H1 (cell line): ENCODE data around the gene CRHR2. TPM values are rescaled to one million over a fixed set of nuclear protein-coding genes. Genes with fewer than 3 reads are reported as not detected.
A peak's percentile ranks its signal among the peaks of the same experiment; 100 is the strongest.

ENCODE experiments used
- CTCF ChIA-PET: fragments of 300-600 bp; sonication (Branson Sonifier 250); formaldehyde crosslinking; loops from one replicate; lab custom pipeline; 2021; ENCODE audit not compliant: partially characterized antibody; lab: Charles Lee
- POLR2A ChIA-PET: fragments of 300-600 bp; sonication (Branson Sonifier 250); formaldehyde crosslinking; loops from one replicate; lab custom pipeline; 2021; ENCODE audit warnings: inconsistent platforms; ENCODE audit not compliant: partially characterized antibody; lab: Charles Lee
- DNase-seq, 2 experiments: peaks; one replicate each; pipeline versions ENCODE4 v3.0.0 to v3.0.0-alpha.2; 2010 to 2022; ENCODE audit warnings: low spot score in 2 of 2, low read depth in 1 of 2, mixed read lengths in 1 of 2
- FAIRE-seq: peaks from 2 replicates; lab custom pipeline; 2011; peaks lifted over from hg19 to GRCh38; lab: Jason Lieb, UNC
- H2AFZ ChIP-seq: 2 replicates; pipeline ENCODE4 v1.8.1; 2012; ENCODE audit warnings: low read length, inconsistent platforms
- H2AK5ac ChIP-seq: 2 replicates; pipeline ENCODE4 v1.6.1; 2013; ENCODE audit warnings: low read depth, low read length
- H2BK120ac ChIP-seq: replicated peaks from 2 replicates; pipeline ENCODE3; 2013; ENCODE audit warnings: low read depth, low read length, inconsistent platforms
- H2BK12ac ChIP-seq: 2 replicates; pipeline ENCODE4 v1.6.1; 2013; ENCODE audit warnings: low read depth, low read length
- H2BK15ac ChIP-seq: 2 replicates; pipeline ENCODE4 v1.6.1; 2013; ENCODE audit warnings: low read length
- H2BK20ac ChIP-seq: 2 replicates; pipeline ENCODE4 v1.6.1; 2013; ENCODE audit warnings: low read length
- H2BK5ac ChIP-seq: 2 replicates; pipeline ENCODE4 v1.6.1; 2013; ENCODE audit warnings: low read depth, low read length
- H3K14ac ChIP-seq: 2 replicates; pipeline ENCODE4 v1.6.1; 2013; ENCODE audit warnings: inconsistent platforms; ENCODE audit not compliant: insufficient read length
- H3K18ac ChIP-seq: 2 replicates; pipeline ENCODE4 v1.6.1; 2013; ENCODE audit warnings: low read length; ENCODE audit errors: extremely low read depth
- H3K23ac ChIP-seq: 2 replicates; pipeline ENCODE4 v1.6.1; 2013; ENCODE audit warnings: inconsistent platforms; ENCODE audit not compliant: insufficient read length
- H3K23me2 ChIP-seq: 2 replicates; pipeline ENCODE4 v1.6.1; 2013; ENCODE audit warnings: low read depth, low read length
- H3K27ac ChIP-seq: 2 replicates; pipeline ENCODE4 v1.6.1; 2011; ENCODE audit warnings: low read depth, low read length, inconsistent platforms
- H3K27me3 ChIP-seq, 4 experiments: replicated peaks in 1 of 4; 1 replicate in 1 of 4; 2 replicates in 3 of 4; pipeline versions ENCODE4 v1.6.1 to v1.8.1; 2011 to 2013; ENCODE audit warnings: low read length in 3 of 4, mild to moderate bottlenecking in 3 of 4, inconsistent platforms in 2 of 4, mixed read lengths in 2 of 4, moderate library complexity in 1 of 4; ENCODE audit not compliant: control insufficient read depth in 3 of 4, insufficient read depth in 3 of 4; ENCODE audit errors: extremely low read depth in 1 of 4
- H3K36me3 ChIP-seq, 4 experiments: 2 replicates each; pipeline versions ENCODE4 v1.6.1 to v1.8.1; 2011 to 2013; ENCODE audit warnings: mild to moderate bottlenecking in 4 of 4, low read length in 3 of 4, moderate library complexity in 2 of 4, control low read depth in 1 of 4, inconsistent platforms in 1 of 4; ENCODE audit not compliant: insufficient read depth in 4 of 4, control insufficient read depth in 2 of 4
- H3K4ac ChIP-seq: replicated peaks from 2 replicates; pipeline ENCODE3; 2013; ENCODE audit warnings: low read length, low read depth, mixed read lengths, inconsistent platforms; ENCODE audit not compliant: insufficient read length
- H3K4me1 ChIP-seq, 4 experiments: replicated peaks in 1 of 4; 1 replicate in 1 of 4; 2 replicates in 3 of 4; pipeline versions ENCODE4 v1.6.1 to v1.8.1; 2011 to 2013; ENCODE audit warnings: low read length in 3 of 4, inconsistent platforms in 2 of 4, mixed read lengths in 1 of 4; ENCODE audit not compliant: insufficient read depth in 4 of 4, control insufficient read depth in 3 of 4
- H3K4me2 ChIP-seq, 2 experiments: 2 replicates each; pipeline versions ENCODE4 v1.6.1 to v1.8.1; 2011 to 2013; ENCODE audit warnings: low read depth in 2 of 2, low read length in 2 of 2, control low read depth in 1 of 2, inconsistent platforms in 1 of 2, mild to moderate bottlenecking in 1 of 2; ENCODE audit not compliant: insufficient read depth in 1 of 2
- H3K4me3 ChIP-seq, 4 experiments: fragments of 200-600, 300-600 bp in 1 of 4; sonication (generic), shearing (Covaris generic), sonication (Bioruptor Twin) in 1 of 4; 2 replicates each; pipeline versions ENCODE4 v1.5.1 to v1.8.1; 2011 to 2016; ENCODE audit warnings: low read length in 4 of 4, low read depth in 3 of 4, control low read depth in 2 of 4, inconsistent platforms in 2 of 4, mild to moderate bottlenecking in 2 of 4, mixed read lengths in 1 of 4, moderate library complexity in 1 of 4; ENCODE audit not compliant: insufficient read depth in 2 of 4; ENCODE audit errors: extremely low read depth in 1 of 4
- H3K56ac ChIP-seq: replicated peaks from 2 replicates; pipeline ENCODE3; 2013; ENCODE audit warnings: low read depth, mild to moderate bottlenecking, mixed read lengths, low read length, inconsistent platforms; ENCODE audit not compliant: insufficient read length
- H3K79me1 ChIP-seq: 2 replicates; pipeline ENCODE4 v1.6.1; 2013; ENCODE audit warnings: low read depth, low read length, control low read depth
- H3K79me2 ChIP-seq, 2 experiments: 2 replicates each; pipeline versions ENCODE4 v1.6.1 to v1.8.1; 2012 to 2013; ENCODE audit warnings: low read length in 2 of 2, mild to moderate bottlenecking in 2 of 2, inconsistent platforms in 1 of 2; ENCODE audit not compliant: insufficient read depth in 2 of 2, control insufficient read depth in 1 of 2
- H3K9ac ChIP-seq, 4 experiments: replicated peaks in 1 of 4; 1 replicate in 1 of 4; 2 replicates in 3 of 4; pipeline versions ENCODE4 v1.6.1 to v1.8.1; 2011 to 2013; ENCODE audit warnings: low read depth in 3 of 4, low read length in 3 of 4, control low read depth in 2 of 4, mild to moderate bottlenecking in 2 of 4, moderate library complexity in 2 of 4, inconsistent platforms in 1 of 4; ENCODE audit errors: extremely low read depth in 1 of 4
- H3K9me3 ChIP-seq, 2 experiments: 2 replicates each; pipeline versions ENCODE4 v1.6.1 to v1.8.1; 2012 to 2013; ENCODE audit warnings: mild to moderate bottlenecking in 2 of 2, moderate library complexity in 2 of 2, control low read depth in 1 of 2, inconsistent platforms in 1 of 2, low read depth in 1 of 2, low read length in 1 of 2, mixed read lengths in 1 of 2; ENCODE audit not compliant: insufficient read depth in 2 of 2
- H4K20me1 ChIP-seq, 2 experiments: replicated peaks in 1 of 2; 2 replicates each; pipeline versions ENCODE3 to v1.8.1; 2011 to 2013; ENCODE audit warnings: inconsistent platforms in 2 of 2, low read length in 2 of 2, mild to moderate bottlenecking in 1 of 2; ENCODE audit not compliant: insufficient read depth in 2 of 2, control insufficient read depth in 1 of 2
- H4K5ac ChIP-seq: 2 replicates; pipeline ENCODE4 v1.6.1; 2013; ENCODE audit warnings: low read length, low read depth, mixed read lengths, inconsistent platforms; ENCODE audit not compliant: insufficient read length
- H4K8ac ChIP-seq: 2 replicates; pipeline ENCODE4 v1.8.0; 2013; ENCODE audit warnings: mild to moderate bottlenecking, moderate library complexity, low read length, inconsistent platforms; ENCODE audit not compliant: insufficient read depth; ENCODE audit errors: extremely low read depth
- H4K91ac ChIP-seq: replicated peaks from 2 replicates; pipeline ENCODE3; 2013; ENCODE audit warnings: low read length, mixed read lengths, inconsistent platforms; ENCODE audit not compliant: insufficient read length
- ATF3 ChIP-seq: IDR thresholded peaks from 2 replicates; pipeline ENCODE4 v1.6.1; 2011; ENCODE audit warnings: low read depth, mild to moderate bottlenecking, low read length; ENCODE audit not compliant: insufficient read depth
- BCL11A ChIP-seq, 2 experiments: IDR thresholded peaks; one replicate each; pipeline ENCODE4 v1.6.1; 2011; ENCODE audit warnings: low read depth in 2 of 2, low read length in 2 of 2, mild to moderate bottlenecking in 2 of 2
- CHD2 ChIP-seq: IDR thresholded peaks from 2 replicates; pipeline ENCODE4 v1.6.1; 2012; ENCODE audit warnings: low read length, improper control_type of control experiment
- E2F6 ChIP-seq: IDR thresholded peaks from 2 replicates; pipeline ENCODE4 v1.6.1; 2012; ENCODE audit warnings: inconsistent platforms
- KDM1A ChIP-seq: fragments of 200-600, 300-600 bp; sonication (generic); IDR thresholded peaks from 2 replicates; pipeline ENCODE4 v1.7.1; 2016; ENCODE audit warnings: mild to moderate bottlenecking, low read length, borderline replicate concordance
- MAFK ChIP-seq: IDR thresholded peaks from 2 replicates; pipeline ENCODE4 v1.6.1; 2012; ENCODE audit warnings: low read depth, mild to moderate bottlenecking, improper control_type of control experiment, low read length
- YY1 ChIP-seq: IDR thresholded peaks from 2 replicates; pipeline ENCODE4 v1.6.1; 2011; ENCODE audit warnings: low read depth, mild to moderate bottlenecking, low read length
- WGBS, 2 experiments: shearing (Covaris generic) in 1 of 2; methylation state at CpG; one replicate each; pipeline versions ENCODE4 v1.1.6 to v1.1.7; 2013 to 2015; ENCODE audit warnings: low lambda C conversion rate in 2 of 2, mixed read lengths in 2 of 2, inconsistent platforms in 1 of 2, low coverage in 1 of 2, missing lambda C conversion rate in 1 of 2; ENCODE audit not compliant: insufficient replicate concordance in 2 of 2, insufficient coverage in 1 of 2, insufficient read length in 1 of 2; ENCODE audit errors: extremely low coverage in 1 of 2, missing lambda C conversion rate in 1 of 2; 5-methylcytosine and 5-hydroxymethylcytosine counted together
- polyA plus RNA-seq, 7 experiments: library from polyadenylated mRNA; depleted of rRNA in 3 of 7; stranded (reverse) in 5 of 7; unstranded in 2 of 7; fragments of >200 nt in 5 of 7; fragments of 200-250 nt in 2 of 7; gene quantifications; 1 replicate in 5 of 7; 2 replicates in 1 of 7; 4 replicates in 1 of 7; pipeline versions ENCODE4 v1.2.1 to v1.2.3, GENCODE V29; 2011 to 2013; ENCODE audit warnings: missing spikeins in 2 of 7, mixed read lengths in 2 of 7
- total RNA-seq: library from RNA; stranded (reverse); fragmentation: NEBNext Ultra II Directional; extraction: Animal tissue kit (Norgen Biotek cat#: 25700); gene quantifications from 2 replicates; pipeline ENCODE4 v1.2.1, GENCODE V29; 2021
- TF ChIP-seq, protein P1 (sequence below), 3 experiments: IDR thresholded peaks; 1 replicate in 2 of 3; 2 replicates in 1 of 3; pipeline versions ENCODE4 v1.5.1 to v1.6.1; 2011; ENCODE audit warnings: low read length in 3 of 3, mild to moderate bottlenecking in 3 of 3, inconsistent platforms in 2 of 3, low read depth in 1 of 3, moderate library complexity in 1 of 3; ENCODE audit not compliant: insufficient read depth in 1 of 3; ENCODE audit errors: control extremely low read depth in 1 of 3

Gene CRHR2
- total and polyA plus RNA-seq, 2 of the 8 experiments (the other 6 are each of a cell fraction or from before 2014, with no cell fraction given) = 0.37 to 1.3 TPM

DNA sequence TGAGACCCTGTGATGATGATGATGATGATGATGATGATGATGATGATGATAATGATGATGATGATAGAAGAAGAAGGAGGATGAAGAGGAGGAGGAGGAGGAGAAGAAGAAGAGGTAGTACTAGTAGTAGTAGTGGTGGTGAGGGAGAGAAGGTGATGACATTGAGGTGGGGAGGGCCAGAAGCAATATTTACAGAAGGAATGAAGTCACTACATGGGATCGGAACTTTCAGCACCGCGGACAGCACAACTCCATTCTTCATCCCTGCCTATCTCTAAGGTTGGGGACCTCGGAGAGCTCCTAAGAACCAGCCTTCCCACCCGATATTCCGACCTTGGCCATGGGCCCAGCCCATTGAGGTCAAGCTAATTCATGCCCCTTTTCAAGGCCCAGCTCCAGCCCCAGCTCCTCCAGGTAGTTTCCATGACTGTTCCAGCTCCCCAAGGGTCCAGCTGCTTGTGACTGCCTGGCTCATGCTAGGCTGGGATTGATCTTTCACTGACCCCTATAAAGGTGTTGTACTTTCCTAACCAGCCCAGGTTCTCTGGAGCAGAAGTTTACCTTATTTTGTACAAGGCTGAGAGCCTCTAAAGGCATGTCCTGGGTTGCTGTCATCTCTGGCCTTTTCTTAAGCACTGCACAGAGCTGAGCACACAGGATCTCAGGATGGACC is 10.3 kb downstream of the CRHR2 start:
- peak; percentile 78 for FAIRE-seq
- TF ChIP-seq, protein P1, sequence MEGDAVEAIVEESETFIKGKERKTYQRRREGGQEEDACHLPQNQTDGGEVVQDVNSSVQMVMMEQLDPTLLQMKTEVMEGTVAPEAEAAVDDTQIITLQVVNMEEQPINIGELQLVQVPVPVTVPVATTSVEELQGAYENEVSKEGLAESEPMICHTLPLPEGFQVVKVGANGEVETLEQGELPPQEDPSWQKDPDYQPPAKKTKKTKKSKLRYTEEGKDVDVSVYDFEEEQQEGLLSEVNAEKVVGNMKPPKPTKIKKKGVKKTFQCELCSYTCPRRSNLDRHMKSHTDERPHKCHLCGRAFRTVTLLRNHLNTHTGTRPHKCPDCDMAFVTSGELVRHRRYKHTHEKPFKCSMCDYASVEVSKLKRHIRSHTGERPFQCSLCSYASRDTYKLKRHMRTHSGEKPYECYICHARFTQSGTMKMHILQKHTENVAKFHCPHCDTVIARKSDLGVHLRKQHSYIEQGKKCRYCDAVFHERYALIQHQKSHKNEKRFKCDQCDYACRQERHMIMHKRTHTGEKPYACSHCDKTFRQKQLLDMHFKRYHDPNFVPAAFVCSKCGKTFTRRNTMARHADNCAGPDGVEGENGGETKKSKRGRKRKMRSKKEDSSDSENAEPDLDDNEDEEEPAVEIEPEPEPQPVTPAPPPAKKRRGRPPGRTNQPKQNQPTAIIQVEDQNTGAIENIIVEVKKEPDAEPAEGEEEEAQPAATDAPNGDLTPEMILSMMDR (IDR thresholded peaks at IDR 0.05; ENCODE audit: control extremely low read depth in 1 of 3, insufficient read depth in 1 of 3, low read depth in 1 of 3, low read length in 3 of 3) = no peak
- no peak for TF ChIP-seq MAFK
- TF ChIP-seq KDM1A = no peak
- no peak for TF ChIP-seq ATF3
- TF ChIP-seq YY1 = peak; percentile 81
- TF ChIP-seq BCL11A (IDR thresholded peaks at IDR 0.05; ENCODE audit: low read depth in 2 of 2, low read length in 2 of 2) = no peak
- TF ChIP-seq E2F6 = peak; percentile 50
- no peak for TF ChIP-seq CHD2

More for the DNA sequence above, 10.3 kb downstream of the CRHR2 start:
- Histone ChIP-seq H3K79me1 (no peaks in the 10 kb centered on the region; the same call in 1 of the 2 replicates), H3K4me2 (no peak overlapping the region), H3K4me1 (peaks cover 0 to 2% (median under 1%) of the 10 kb centered on the region in 4 experiments; a peak in 2 of 7 replicates), H2BK12ac (no peak overlapping the region), H2AFZ (no peak overlapping the region), H3K14ac (no peak overlapping the region), H3K79me2 (no peaks in the 10 kb centered on the region), H4K91ac (no peak overlapping the region), H2BK120ac (no peak overlapping the region), H4K5ac (no peak overlapping the region), H3K56ac (no peak overlapping the region), H3K27ac (no peak overlapping the region), H3K36me3 (no peaks in the 10 kb centered on the region), H3K27me3 (peaks cover 0 to 5% (median 0%) of the 10 kb centered on the region in 4 experiments; a peak in 2 of 7 replicates), H3K9ac (no peak overlapping the region), H4K20me1 (peaks cover 3 to 17% of the 10 kb centered on the region in 2 experiments), H2BK20ac (no peak overlapping the region), H3K23me2 (no peaks in the 10 kb centered on the region), H3K4me3 (no peak overlapping the region), H3K18ac (no peak overlapping the region), H3K9me3 (no peaks in the 10 kb centered on the region), H2AK5ac (no peak overlapping the region), H4K8ac (no peak overlapping the region), H2BK15ac (no peak overlapping the region), H2BK5ac (no peak overlapping the region), H3K23ac (no peak overlapping the region), H3K4ac (no peak overlapping the region)
- DNase-seq = peak; percentile 25 to 81
- POLR2A ChIA-PET = interaction anchor here (0.8 to 1.3 kb wide), 4 partner anchors 8 to 22 kb away, joined by 3 to 4 read pairs (median 3); no protein-coding TSS in a partner anchor
- CTCF ChIA-PET = interaction anchor here (0.6 to 3.1 kb wide), 6 partner anchors 11 to 392 kb away, joined by 3 to 23 read pairs (median 3); partner anchors contain the start of gene CRHR2
- 38% methylated on average over 6 of the region's 6 CpGs; no CpG with 5 or more reads in 1 of the 2 experiments for WGBS, 2 experiments
